Neural progenitor cell (in vitro differentiated cells): ENCODE results near the gene CCDC71. TPM values are rescaled to one million over a fixed set of nuclear protein-coding genes. Genes with fewer than 3 reads are reported as not detected.

ENCODE experiments used
- DNase-seq: peaks from one replicate; pipeline ENCODE4 v3.0.0-alpha.2; 2016; ENCODE audit warnings: low spot score
- H2AFZ ChIP-seq: fragments of 200-600 bp; sonication (generic); replicated peaks from 2 replicates; pipeline ENCODE4 v1.6.1; 2016; ENCODE audit warnings: antibody characterized with exemption
- H3F3A ChIP-seq: fragments of 200-600 bp; sonication (generic); 2 replicates; pipeline ENCODE4 v1.6.1; 2016; ENCODE audit warnings: antibody characterized with exemption, low read depth
- H3K27ac ChIP-seq: fragments of 200-600 bp; sonication (generic); 2 replicates; pipeline ENCODE4 v1.5.1; 2016; ENCODE audit warnings: mild to moderate bottlenecking
- H3K27me3 ChIP-seq: fragments of 200-600 bp; sonication (generic); 2 replicates; pipeline ENCODE4 v1.6.1; 2016; ENCODE audit warnings: mild to moderate bottlenecking, moderate library complexity
- H3K36me3 ChIP-seq: fragments of 200-600 bp; sonication (generic); 2 replicates; pipeline ENCODE4 v1.5.1; 2016
- H3K4me1 ChIP-seq: fragments of 200-600 bp; sonication (generic); 2 replicates; pipeline ENCODE4 v1.6.1; 2016; ENCODE audit warnings: mixed run types
- H3K4me2 ChIP-seq: fragments of 200-600 bp; sonication (generic); 2 replicates; pipeline ENCODE4 v1.6.1; 2016
- H3K4me3 ChIP-seq: fragments of 200-600 bp; sonication (generic); 2 replicates; pipeline ENCODE4 v1.5.1; 2016
- H3K79me2 ChIP-seq: fragments of 200-600 bp; sonication (generic); 2 replicates; pipeline ENCODE4 v1.6.1; 2016; ENCODE audit warnings: low read depth
- H3K9ac ChIP-seq: fragments of 200-600 bp; sonication (generic); 2 replicates; pipeline ENCODE4 v1.6.1; 2016
- H3K9me3 ChIP-seq: fragments of 200-600 bp; sonication (generic); 2 replicates; pipeline ENCODE4 v1.5.1; 2016; ENCODE audit warnings: low read depth
- H4K20me1 ChIP-seq: fragments of 200-600 bp; sonication (generic); 2 replicates; pipeline ENCODE4 v1.6.1; 2016; ENCODE audit warnings: low read depth
- H3K27ac Mint-ChIP-seq: 3 replicates; pipeline ENCODE4 v1.8.0; 2021; ENCODE audit warnings: mixed read lengths
- H3K27me3 Mint-ChIP-seq: 2 replicates; pipeline ENCODE4 v1.8.0; 2022; ENCODE audit warnings: low read depth, mild to moderate bottlenecking, inconsistent platforms, moderate library complexity, mixed read lengths; ENCODE audit not compliant: insufficient read depth
- H3K36me3 Mint-ChIP-seq: 3 replicates; pipeline ENCODE4 v1.8.0; 2021; ENCODE audit warnings: mixed read lengths
- H3K4me1 Mint-ChIP-seq: 3 replicates; pipeline ENCODE4 v1.8.0; 2021; ENCODE audit warnings: mixed read lengths
- H3K4me3 Mint-ChIP-seq: 3 replicates; pipeline ENCODE4 v1.8.0; 2021; ENCODE audit warnings: mild to moderate bottlenecking, moderate library complexity, mixed read lengths
- H3K9me3 Mint-ChIP-seq: 3 replicates; pipeline ENCODE4 v1.8.0; 2020; ENCODE audit warnings: mixed read lengths
- EZH2 ChIP-seq: fragments of 200-600 bp; sonication (generic); IDR thresholded peaks from 2 replicates; pipeline ENCODE4 v1.6.1; 2017; ENCODE audit warnings: antibody characterized with exemption, mild to moderate bottlenecking, moderate library complexity
- EZH2phosphoT487 ChIP-seq: fragments of 200-600 bp; sonication (generic); IDR thresholded peaks from 2 replicates; pipeline ENCODE4 v1.6.1; 2017; ENCODE audit warnings: antibody characterized with exemption
- total RNA-seq: library from RNA; depleted of rRNA; stranded (reverse); fragments of >200 nt; gene quantifications from 2 replicates; pipeline ENCODE4 v1.2.3, GENCODE V29; 2015; ENCODE audit warnings: low replicate concordance
- TF ChIP-seq, protein P1 (sequence below): fragments of 200-600 bp; sonication (generic); IDR thresholded peaks from 2 replicates; pipeline ENCODE4 v1.5.1; 2017; ENCODE audit warnings: antibody characterized with exemption, mild to moderate bottlenecking

CCDC71 gene
- total RNA-seq, 1 donor from 2014 or later = 18.8 TPM

DNA sequence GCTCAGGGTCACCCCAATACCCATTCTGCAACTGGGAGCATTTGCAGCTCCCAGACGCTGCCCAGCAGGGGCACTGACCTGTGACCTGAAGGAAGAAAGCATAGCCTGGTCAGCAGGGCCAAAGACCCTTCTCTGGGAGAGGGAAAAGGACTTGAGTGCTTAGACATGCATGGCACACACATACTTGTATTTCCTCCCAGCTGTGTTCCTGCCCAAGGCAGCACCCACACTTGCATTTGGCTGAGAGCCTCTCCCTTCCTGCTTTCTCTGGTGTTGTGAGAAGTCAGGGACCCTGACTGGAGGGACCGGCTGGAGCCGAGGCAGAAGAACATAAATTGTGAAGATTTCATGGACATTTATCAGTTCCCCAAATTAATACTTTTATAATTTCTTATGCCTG lies 26.1 kb downstream of the CCDC71 start:
- H3K4me2 ChIP-seq = peak overlapping the region; percentile 3
- H3K4me3 ChIP-seq = no peak overlapping the region
- no peak overlapping the region for H2AFZ ChIP-seq
- Mint-ChIP-seq H3K9me3 (peaks cover 12% of the 10 kb centered on the region), H3K4me1 (peaks cover 17% of the 10 kb centered on the region), H3K4me3 (no peak overlapping the region), H3K36me3 (no peaks in the 10 kb centered on the region), H3K27me3 (peaks cover 5% of the 10 kb centered on the region), H3K27ac (peak overlapping the region; percentile 79)
- no peaks in the 10 kb centered on the region for H3K36me3 ChIP-seq
- no peaks in the 10 kb centered on the region for H3F3A ChIP-seq
- H3K27ac ChIP-seq = no peak overlapping the region
- DNase-seq = peak; percentile 34
- no peaks in the 10 kb centered on the region for H3K79me2 ChIP-seq
- no peaks in the 10 kb centered on the region for H3K4me1 ChIP-seq
- TF ChIP-seq EZH2phosphoT487 = no peak
- no peak for TF ChIP-seq EZH2
- TF ChIP-seq, protein P1, sequence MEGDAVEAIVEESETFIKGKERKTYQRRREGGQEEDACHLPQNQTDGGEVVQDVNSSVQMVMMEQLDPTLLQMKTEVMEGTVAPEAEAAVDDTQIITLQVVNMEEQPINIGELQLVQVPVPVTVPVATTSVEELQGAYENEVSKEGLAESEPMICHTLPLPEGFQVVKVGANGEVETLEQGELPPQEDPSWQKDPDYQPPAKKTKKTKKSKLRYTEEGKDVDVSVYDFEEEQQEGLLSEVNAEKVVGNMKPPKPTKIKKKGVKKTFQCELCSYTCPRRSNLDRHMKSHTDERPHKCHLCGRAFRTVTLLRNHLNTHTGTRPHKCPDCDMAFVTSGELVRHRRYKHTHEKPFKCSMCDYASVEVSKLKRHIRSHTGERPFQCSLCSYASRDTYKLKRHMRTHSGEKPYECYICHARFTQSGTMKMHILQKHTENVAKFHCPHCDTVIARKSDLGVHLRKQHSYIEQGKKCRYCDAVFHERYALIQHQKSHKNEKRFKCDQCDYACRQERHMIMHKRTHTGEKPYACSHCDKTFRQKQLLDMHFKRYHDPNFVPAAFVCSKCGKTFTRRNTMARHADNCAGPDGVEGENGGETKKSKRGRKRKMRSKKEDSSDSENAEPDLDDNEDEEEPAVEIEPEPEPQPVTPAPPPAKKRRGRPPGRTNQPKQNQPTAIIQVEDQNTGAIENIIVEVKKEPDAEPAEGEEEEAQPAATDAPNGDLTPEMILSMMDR = no peak
- H3K27me3 ChIP-seq = peaks cover 4% of the 10 kb centered on the region
- H3K9me3 ChIP-seq = no peaks in the 10 kb centered on the region
- no peak overlapping the region for H3K9ac ChIP-seq
- no peaks in the 10 kb centered on the region for H4K20me1 ChIP-seq

- Histone ChIP-seq H3K27ac (no peak overlapping the region), H3K4me1 (peaks cover 4% of the 10 kb centered on the region), H3K79me2 (peaks cover 11% of the 10 kb centered on the region), H3K4me2 (no peak overlapping the region), H3K27me3 (peaks cover 4% of the 10 kb centered on the region), H3K36me3 (no peaks in the 10 kb centered on the region), H4K20me1 (no peaks in the 10 kb centered on the region), H3K9me3 (no peaks in the 10 kb centered on the region), H3K9ac (no peak overlapping the region), H3F3A (peaks cover 10% of the 10 kb centered on the region), H2AFZ (no peak overlapping the region), H3K4me3 (no peak overlapping the region)
- H3K27me3 Mint-ChIP-seq = peaks cover 3% of the 10 kb centered on the region
- DNase-seq = no peak
- peaks cover 2% of the 10 kb centered on the region for H3K9me3 Mint-ChIP-seq
- no peak for TF ChIP-seq EZH2phosphoT487
- TF ChIP-seq EZH2 = no peak
- TF ChIP-seq, protein P1 = no peak
- peak overlapping the region; percentile 65 for H3K27ac Mint-ChIP-seq
- H3K36me3 Mint-ChIP-seq = no peaks in the 10 kb centered on the region
- H3K4me1 Mint-ChIP-seq = peaks cover 39% of the 10 kb centered on the region
- peak overlapping the region; percentile 57 for H3K4me3 Mint-ChIP-seq
Measured at GRCh38 chr3:49135499-49135898, 30.6 kb downstream of the CCDC71 start.

- Histone ChIP-seq H3K79me2 (peaks cover 11% of the 10 kb centered on the region), H4K20me1 (no peaks in the 10 kb centered on the region), H3K4me2 (peak overlapping the region; percentile 87), H2AFZ (no peak overlapping the region), H3K9me3 (no peaks in the 10 kb centered on the region), H3F3A (peaks cover 10% of the 10 kb centered on the region), H3K27ac (no peak overlapping the region), H3K9ac (no peak overlapping the region), H3K36me3 (no peaks in the 10 kb centered on the region), H3K27me3 (peaks cover 4% of the 10 kb centered on the region), H3K4me3 (no peak overlapping the region), H3K4me1 (peaks cover 4% of the 10 kb centered on the region)
- peak overlapping the region; percentile 35 for H3K4me3 Mint-ChIP-seq
- H3K27ac Mint-ChIP-seq = peak overlapping the region; percentile 29
- H3K9me3 Mint-ChIP-seq = no peaks in the 10 kb centered on the region
- H3K27me3 Mint-ChIP-seq = peaks cover 3% of the 10 kb centered on the region
- TF ChIP-seq, protein P1 = no peak
- TF ChIP-seq EZH2phosphoT487 (no peak), EZH2 (no peak)
- no peaks in the 10 kb centered on the region for H3K36me3 Mint-ChIP-seq
- H3K4me1 Mint-ChIP-seq = peaks cover 34% of the 10 kb centered on the region
- no peak for DNase-seq
Measured at GRCh38 chr3:49134471-49135265, 31.5 kb downstream of the CCDC71 start.
